MCF 10A (cell line): ENCODE data around the gene SLC29A3. TPM values are rescaled to one million over a fixed set of nuclear protein-coding genes. Genes with fewer than 3 reads are reported as not detected.
A peak's percentile ranks its signal among the peaks of the same experiment; 100 is the strongest.

ENCODE experiments used
- BruUV-seq: library from RNA; stranded (reverse); fragments of 400-500 nt; replicated peaks from 2 replicates; lab custom pipeline; 2021; lab: Mats Ljungman, UMichigan
- CTCF ChIA-PET: fragments of 300-600 bp; sonication (Branson Sonifier 250); formaldehyde crosslinking; extraction: SDS; loops from one replicate; lab custom pipeline; 2021; ENCODE audit warnings: antibody characterized with exemption, inconsistent platforms; lab: Yijun Ruan, JAX
- POLR2A ChIA-PET: fragments of 300-600, 350-650 bp; sonication (Branson Sonifier 250); formaldehyde crosslinking; extraction: SDS; loops from one replicate; lab custom pipeline; 2020; ENCODE audit warnings: antibody characterized with exemption, inconsistent platforms; lab: Yijun Ruan, JAX
- DNase-seq: peaks from one replicate; pipeline ENCODE4 v3.0.0-alpha.2; 2018; ENCODE audit not compliant: unreplicated experiment
- H3K27ac Mint-ChIP-seq: one replicate; pipeline ENCODE4 v1.8.0; 2022; ENCODE audit warnings: mild to moderate bottlenecking, low read depth, mixed read lengths; ENCODE audit not compliant: unreplicated experiment
- H3K27me3 Mint-ChIP-seq: one replicate; pipeline ENCODE4 v1.8.0; 2022; ENCODE audit warnings: mixed read lengths; ENCODE audit not compliant: insufficient read depth, unreplicated experiment
- H3K36me3 Mint-ChIP-seq: one replicate; pipeline ENCODE4 v1.8.0; 2022; ENCODE audit warnings: mild to moderate bottlenecking, moderate library complexity, mixed read lengths; ENCODE audit not compliant: insufficient read depth, unreplicated experiment
- H3K4me1 Mint-ChIP-seq: one replicate; pipeline ENCODE4 v1.8.0; 2022; ENCODE audit warnings: mixed read lengths; ENCODE audit not compliant: insufficient read depth, unreplicated experiment
- H3K4me3 Mint-ChIP-seq: one replicate; pipeline ENCODE4 v1.8.0; 2022; ENCODE audit warnings: mild to moderate bottlenecking, moderate library complexity, mixed read lengths; ENCODE audit not compliant: unreplicated experiment
- H3K9me3 Mint-ChIP-seq: one replicate; pipeline ENCODE4 v1.8.0; 2022; ENCODE audit warnings: mixed read lengths; ENCODE audit not compliant: unreplicated experiment
- intact Hi-C: fragments of 100-400 bp; cut with micrococcal nuclease; formaldehyde crosslinking; loops from 2 replicates; pipeline ENCODE4 v1.14.1; 2022
- total RNA-seq: library from RNA; stranded (reverse); gene quantifications from 2 replicates; pipeline ENCODE4 v1.2.3, GENCODE V29; 2022
- TF ChIP-seq, protein P1 (sequence below): fragments of 200-600 bp; IDR thresholded peaks from one replicate; pipeline ENCODE4 v1.8.0; 2022; ENCODE audit warnings: antibody characterized with exemption, mild to moderate bottlenecking; ENCODE audit not compliant: unreplicated experiment

Gene SLC29A3
- total RNA-seq, 1 experiment from 2014 or later = 3.6 TPM

DNA sequence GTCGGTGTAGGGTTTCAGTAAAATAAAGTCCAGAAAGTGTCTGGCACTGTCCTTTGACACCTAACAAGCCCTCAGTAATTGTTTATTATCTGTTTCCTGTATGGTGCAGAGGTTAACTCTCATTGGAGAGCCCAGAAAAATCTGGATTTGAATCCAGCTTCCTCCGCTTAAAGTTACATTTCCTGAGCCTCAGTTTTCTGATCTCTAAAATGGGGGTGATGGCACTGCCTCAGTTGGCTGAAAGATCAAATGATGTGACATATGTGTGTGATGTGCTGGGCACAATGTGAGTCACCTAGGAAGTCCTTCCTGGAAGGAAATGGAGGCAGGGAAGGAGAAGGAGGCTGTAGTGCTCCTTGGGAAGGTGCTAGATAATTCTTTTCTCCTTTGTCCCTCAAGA, 63.0 kb downstream of the SLC29A3 start:
- POLR2A ChIA-PET = interaction anchor here (0.8 to 1.2 kb wide), 2 partner anchors 10 to 430 kb away, joined by 3 read pairs; no protein-coding TSS in a partner anchor

DNA sequence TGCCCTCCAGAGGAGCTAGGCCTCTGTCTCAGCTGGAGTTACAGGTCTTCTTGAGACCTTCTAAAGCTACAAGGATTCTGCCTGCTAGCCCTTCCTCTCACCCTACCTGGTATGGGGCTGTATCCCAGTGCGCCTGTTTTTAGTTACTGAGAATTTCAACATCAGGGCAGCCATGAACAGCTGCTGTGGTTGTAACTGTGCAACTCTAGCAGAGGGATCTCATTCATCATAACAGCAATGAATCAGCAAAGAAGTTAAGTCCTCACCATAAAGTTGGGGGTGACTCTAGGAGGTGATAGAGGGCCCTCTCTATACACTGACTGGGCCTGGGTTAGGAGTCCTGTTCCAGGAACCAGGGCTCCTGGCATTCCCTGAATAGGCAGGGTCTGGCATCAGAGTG, 63.7 kb downstream of the SLC29A3 start:
- BruUV-seq = no TSS peak
- DNase-seq = no peak
- TF ChIP-seq, protein P1, sequence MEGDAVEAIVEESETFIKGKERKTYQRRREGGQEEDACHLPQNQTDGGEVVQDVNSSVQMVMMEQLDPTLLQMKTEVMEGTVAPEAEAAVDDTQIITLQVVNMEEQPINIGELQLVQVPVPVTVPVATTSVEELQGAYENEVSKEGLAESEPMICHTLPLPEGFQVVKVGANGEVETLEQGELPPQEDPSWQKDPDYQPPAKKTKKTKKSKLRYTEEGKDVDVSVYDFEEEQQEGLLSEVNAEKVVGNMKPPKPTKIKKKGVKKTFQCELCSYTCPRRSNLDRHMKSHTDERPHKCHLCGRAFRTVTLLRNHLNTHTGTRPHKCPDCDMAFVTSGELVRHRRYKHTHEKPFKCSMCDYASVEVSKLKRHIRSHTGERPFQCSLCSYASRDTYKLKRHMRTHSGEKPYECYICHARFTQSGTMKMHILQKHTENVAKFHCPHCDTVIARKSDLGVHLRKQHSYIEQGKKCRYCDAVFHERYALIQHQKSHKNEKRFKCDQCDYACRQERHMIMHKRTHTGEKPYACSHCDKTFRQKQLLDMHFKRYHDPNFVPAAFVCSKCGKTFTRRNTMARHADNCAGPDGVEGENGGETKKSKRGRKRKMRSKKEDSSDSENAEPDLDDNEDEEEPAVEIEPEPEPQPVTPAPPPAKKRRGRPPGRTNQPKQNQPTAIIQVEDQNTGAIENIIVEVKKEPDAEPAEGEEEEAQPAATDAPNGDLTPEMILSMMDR = no peak
- Mint-ChIP-seq H3K4me1 (peaks cover 2% of the 10 kb centered on the region), H3K4me3 (no peak overlapping the region), H3K27me3 (peaks cover under 1% of the 10 kb centered on the region), H3K36me3 (no peaks in the 10 kb centered on the region), H3K9me3 (no peaks in the 10 kb centered on the region), H3K27ac (no peak overlapping the region)
- ChIA-PET CTCF (interaction anchor here (0.7 to 10.3 kb wide), 13 partner anchors 10 to 521 kb away, joined by 3 to 78 read pairs (median 7); partner anchors contain the start of gene SLC29A3), POLR2A (interaction anchor here (0.6 kb wide), 1 partner anchor 33 kb away, joined by 4 read pairs; no protein-coding TSS in a partner anchor)
- intact Hi-C loops = loop anchor here (5.0 kb wide), 1 partner anchor 430 kb away; no protein-coding TSS in a partner anchor

More for the DNA sequence above, 63.0 kb downstream of the SLC29A3 start:
- no peak for DNase-seq
- Mint-ChIP-seq H3K27ac (no peak overlapping the region), H3K27me3 (no peaks in the 10 kb centered on the region), H3K9me3 (no peaks in the 10 kb centered on the region), H3K36me3 (no peaks in the 10 kb centered on the region), H3K4me3 (no peak overlapping the region), H3K4me1 (peaks cover 7% of the 10 kb centered on the region)
- no TSS peak for BruUV-seq
- CTCF ChIA-PET = interaction anchor here (0.5 to 10.3 kb wide), 13 partner anchors 9 to 521 kb away, joined by 3 to 78 read pairs (median 6); partner anchors contain the start of gene SLC29A3
- intact Hi-C loops = loop anchor here (5.0 kb wide), 1 partner anchor 430 kb away; no protein-coding TSS in a partner anchor
- TF ChIP-seq, protein P1 = no peak

DNA sequence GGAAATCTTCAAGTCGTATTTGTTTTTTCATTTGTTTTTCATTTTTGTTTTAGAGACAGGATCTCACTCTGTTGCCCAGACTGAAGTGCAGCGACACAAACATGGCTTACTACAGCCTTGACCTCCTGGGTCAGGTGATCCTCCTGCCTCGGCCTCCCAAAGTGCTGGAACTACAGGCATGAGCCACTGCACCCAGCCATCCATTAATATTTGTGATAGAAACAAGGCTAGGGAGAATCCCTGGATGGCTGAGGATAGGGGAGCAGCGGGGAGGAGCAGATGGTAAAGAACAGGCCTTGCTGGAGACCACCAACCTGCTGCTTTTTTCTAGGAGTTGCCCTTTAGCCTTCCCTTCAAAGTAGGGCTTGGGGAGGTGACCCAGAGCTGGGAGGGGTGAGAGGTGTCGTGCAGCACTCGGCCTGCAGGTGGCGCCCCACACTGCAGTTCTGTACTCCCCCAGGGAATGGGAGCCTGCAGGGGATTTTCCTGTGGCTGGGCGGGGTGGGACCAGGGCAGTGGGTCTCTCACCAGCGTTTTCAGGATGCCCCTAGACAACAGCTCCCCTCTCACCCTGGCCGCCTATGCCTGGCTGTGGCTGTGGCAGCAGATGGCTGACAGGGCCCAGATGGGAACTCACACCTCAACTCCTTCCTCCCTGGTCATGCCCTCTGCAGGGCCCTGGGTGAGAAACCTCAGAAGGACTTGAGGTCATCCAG, 65.1 kb downstream of the SLC29A3 start:
- CTCF ChIA-PET = interaction anchor here (0.6 to 10.3 kb wide), 31 partner anchors 9 to 512 kb away, joined by 3 to 78 read pairs (median 4); partner anchors contain the start of gene SLC29A3
- intact Hi-C loops = loop anchor here (1.0 to 5.0 kb wide), 4 partner anchors 186 to 428 kb away; no protein-coding TSS in a partner anchor

More for the DNA sequence above, 65.1 kb downstream of the SLC29A3 start:
- peak; percentile 58 for DNase-seq
- no TSS peak for BruUV-seq
- POLR2A ChIA-PET = interaction anchor here (0.5 to 0.8 kb wide), 2 partner anchors 65 to 283 kb away, joined by 3 read pairs; partner anchors contain the start of gene SLC29A3
- H3K4me3 Mint-ChIP-seq = no peak overlapping the region
- TF ChIP-seq, protein P1 = peak; percentile 92
- no peaks in the 10 kb centered on the region for H3K36me3 Mint-ChIP-seq
- H3K27me3 Mint-ChIP-seq = peaks cover 15% of the 10 kb centered on the region
- no peaks in the 10 kb centered on the region for H3K9me3 Mint-ChIP-seq
- no peak overlapping the region for H3K27ac Mint-ChIP-seq
- H3K4me1 Mint-ChIP-seq = no peaks in the 10 kb centered on the region
